HG02763 (cell line): Measurements from ENCODE around the gene SSH2.

Source experiments
- ATAC-seq: cut with Tn5 transposase; IDR thresholded peaks from one replicate; pipeline ENCODE4 v1.9.1; 2021; ENCODE audit warnings: mild to moderate bottlenecking, moderate library complexity; ENCODE audit not compliant: unreplicated experiment

SSH2 gene

GRCh38 chr17:29642171-29642611 is 287.8 kb downstream of the SSH2 start:
- ATAC-seq = no peak

DNA sequence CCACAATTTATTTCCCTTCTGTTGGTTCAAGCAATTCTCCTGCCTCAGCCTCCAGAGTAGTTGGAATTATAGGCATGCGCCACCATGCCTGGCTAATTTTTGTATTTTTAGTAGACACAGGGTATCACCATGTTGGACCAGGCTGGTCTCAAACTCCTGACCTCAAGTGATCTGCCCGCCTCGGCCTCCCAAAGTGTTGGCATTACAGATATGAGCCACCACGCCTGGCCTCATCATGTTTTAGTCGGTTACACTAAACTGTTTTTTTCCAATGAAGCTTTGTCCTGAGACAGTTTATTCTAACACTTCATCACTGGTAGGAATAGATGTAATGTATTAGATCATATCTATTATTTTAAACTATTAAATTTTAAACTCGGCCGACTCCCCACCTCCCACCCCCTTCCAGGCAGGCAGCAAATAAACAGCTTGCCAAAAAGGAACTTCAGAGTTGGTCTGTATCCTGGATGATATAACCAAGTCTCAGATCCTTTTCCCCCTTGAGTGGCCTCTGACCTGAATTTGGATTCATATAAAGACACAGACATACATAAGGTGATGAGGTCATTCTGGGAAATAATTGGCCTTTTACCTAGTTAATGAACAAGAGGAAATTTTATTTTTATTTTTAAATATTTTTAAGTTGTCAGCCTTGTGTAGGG is 288.9 kb downstream of the SSH2 start:
- ATAC-seq = no peak

- ATAC-seq = no peak
These were observed 289.6 kb downstream of the SSH2 start for GRCh38 chr17:29640413-29640812.

GRCh38 chr17:29633886-29634285 is 296.1 kb downstream of the SSH2 start:
- ATAC-seq = no peak

GRCh38 chr17:29630630-29631193 is 299.3 kb downstream of the SSH2 start:
- ATAC-seq = no peak

DNA sequence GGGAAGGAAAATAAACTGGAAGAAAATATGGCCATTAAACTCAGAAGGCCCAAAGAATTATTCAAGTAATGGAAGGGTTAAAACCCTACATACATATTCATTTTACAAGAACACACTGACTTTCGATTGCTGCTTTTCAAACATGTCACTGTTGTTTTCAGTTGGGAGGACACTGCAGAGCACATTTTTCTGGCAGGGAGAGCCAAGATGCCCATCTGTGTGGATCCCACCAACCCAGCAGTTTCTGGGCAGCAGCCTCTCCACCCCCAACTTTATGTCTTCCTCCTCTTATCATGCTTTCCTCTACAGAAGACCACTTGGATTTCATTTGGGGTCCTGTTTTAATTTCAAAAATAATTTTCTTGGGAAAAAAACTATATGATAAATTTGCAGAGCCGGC is 300.2 kb downstream of the SSH2 start:
- no peak for ATAC-seq

GRCh38 chr17:29628644-29629043 is 301.4 kb downstream of the SSH2 start:
- ATAC-seq = no peak

DNA sequence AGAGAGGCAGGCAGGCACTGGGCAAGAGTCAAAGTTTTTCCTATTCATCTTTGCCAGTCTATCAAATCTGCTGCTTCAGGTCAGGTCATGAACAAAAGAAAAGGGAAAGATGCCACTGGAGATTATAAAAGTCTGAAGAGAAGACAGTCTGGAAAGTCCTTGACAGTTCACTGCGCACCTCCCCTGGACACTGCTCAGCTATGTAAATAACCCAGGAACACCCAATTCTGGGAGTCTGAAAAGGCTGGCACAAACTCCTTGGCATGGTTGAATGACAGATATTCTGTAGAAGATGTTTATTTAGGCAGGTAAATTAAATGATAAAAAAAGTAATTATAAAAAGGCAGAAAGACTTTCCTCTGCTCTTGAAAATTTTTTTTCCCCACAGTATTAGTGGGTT is 302.1 kb downstream of the SSH2 start:
- ATAC-seq = no peak

DNA sequence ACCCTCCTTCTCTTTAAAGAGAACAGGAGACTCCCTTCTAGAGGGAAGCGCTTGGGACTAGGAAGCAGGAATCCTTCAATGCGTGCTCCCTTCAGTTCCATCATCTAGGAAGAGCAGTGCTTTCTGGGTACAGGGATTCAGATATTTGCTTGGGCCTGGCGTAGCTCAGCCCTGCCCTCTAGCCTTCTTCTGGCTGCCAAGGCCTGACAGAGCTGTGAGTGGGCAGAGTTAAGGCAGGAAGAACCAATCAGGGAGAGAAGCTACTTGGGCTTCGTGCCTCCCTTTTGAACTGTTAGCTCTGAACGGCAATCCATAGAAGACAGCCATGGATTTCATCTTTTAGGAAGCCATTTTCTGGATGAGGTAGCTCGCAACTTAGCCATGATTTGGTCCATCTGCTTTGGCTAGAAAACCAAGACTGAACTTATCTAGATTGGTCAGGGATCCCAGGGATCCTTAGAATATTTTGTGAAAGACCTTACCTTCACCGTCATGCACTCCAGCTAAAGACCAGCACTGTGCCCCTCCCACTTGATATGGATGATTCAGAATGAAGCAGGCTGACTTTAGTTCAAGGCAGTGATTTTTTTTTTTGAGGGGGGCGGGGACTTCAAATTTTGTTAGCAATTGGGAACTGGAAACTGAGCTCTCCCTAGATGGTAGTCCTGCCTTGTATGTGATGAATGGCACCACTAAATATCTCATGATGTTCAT is 304.8 kb downstream of the SSH2 start:
- ATAC-seq = no peak

DNA sequence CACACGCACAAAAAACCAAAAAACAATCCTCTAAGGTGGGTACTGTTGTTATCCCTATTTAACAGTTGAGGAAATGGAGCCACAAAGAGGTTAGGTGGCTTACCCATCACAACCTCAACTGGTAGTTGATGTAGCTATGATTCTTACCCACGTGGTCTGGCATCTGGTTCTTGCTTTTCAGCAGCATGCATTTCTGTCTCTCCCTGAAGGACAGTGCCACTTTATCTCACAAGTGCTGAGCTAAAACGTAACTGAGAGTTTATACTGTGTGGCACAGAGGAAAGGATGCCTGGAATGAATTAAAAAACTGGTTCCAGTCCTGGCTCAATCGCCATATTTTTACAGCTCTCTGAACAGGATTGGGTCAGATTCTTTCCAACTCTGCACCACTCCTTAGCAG is 305.4 kb downstream of the SSH2 start:
- no peak for ATAC-seq

DNA sequence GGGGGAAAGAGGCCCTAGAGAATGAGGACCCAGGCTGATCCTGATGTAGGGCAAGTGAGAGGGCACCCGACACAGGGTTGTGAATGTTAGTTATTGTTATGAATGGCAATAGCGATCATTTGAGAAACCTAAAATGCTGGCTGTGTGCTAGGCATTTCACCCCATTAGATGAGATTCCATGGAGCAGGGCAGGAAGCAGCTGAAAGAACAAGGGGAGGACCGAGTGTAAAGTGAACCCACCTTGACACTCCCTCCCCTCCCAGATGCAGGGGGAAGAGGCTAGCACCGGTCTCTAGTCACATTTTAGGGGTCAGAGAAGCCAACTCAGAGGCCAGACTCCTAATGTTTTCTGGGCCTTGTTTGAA is 306.8 kb downstream of the SSH2 start:
- no peak for ATAC-seq

DNA sequence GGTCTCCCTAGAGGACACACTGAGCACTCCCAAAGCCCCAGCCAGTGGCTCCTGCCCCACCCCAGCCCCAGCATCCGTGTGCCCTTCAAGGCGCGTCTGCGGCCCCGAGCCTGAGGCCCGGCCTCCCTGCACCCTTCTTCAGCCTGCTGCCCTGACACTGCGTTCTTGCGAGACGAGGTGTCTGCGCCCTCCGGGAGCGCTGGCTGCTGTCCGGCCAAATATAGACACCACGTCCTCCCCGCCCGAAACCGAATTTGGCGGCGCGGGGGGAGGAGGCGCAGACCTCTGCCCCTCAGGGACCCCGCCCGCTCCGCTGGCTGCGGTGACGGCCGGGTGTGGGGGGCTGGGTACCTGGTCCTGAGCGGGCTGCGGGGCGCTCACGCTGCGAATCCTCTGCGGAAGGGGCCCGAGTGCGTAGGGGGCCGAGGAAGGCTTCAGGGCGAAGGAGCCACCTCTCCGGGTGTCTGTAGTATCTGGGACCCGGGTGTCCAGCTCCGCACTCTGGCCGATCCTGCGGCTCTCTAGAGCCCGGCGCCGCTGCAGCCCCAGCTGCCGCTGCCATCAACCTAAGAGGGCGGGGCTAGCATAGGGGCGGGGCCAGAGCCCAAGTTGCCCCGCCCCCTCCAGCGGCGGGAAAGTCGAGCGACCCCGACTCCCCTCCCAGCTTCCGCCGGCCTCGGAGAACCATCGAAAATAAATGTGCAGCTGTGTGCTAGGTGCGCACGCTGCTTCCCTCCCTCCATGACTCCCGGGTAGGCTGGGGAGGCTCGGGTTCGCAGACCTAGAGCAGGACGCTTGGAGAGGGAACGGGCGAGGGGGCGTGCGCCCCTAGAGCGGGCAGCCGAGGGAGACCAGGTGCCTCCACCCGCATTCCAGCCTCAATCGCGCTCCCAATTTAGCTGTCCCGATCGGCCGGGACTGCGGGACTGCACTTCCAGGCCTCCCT is 307.4 kb downstream of the SSH2 start, which contains the start of gene CORO6:
TSS of gene CORO6 (minus strand) at position 576 of the 946 bp plus-strand sequence. CDS start 1,491 bp downstream, outside the sequence.
- no peak for ATAC-seq

GRCh38 chr17:29621751-29622194 is 308.3 kb downstream of the SSH2 start:
- ATAC-seq = no peak

- no peak for ATAC-seq
These were observed 309.1 kb downstream of the SSH2 start for GRCh38 chr17:29620779-29621500.

DNA sequence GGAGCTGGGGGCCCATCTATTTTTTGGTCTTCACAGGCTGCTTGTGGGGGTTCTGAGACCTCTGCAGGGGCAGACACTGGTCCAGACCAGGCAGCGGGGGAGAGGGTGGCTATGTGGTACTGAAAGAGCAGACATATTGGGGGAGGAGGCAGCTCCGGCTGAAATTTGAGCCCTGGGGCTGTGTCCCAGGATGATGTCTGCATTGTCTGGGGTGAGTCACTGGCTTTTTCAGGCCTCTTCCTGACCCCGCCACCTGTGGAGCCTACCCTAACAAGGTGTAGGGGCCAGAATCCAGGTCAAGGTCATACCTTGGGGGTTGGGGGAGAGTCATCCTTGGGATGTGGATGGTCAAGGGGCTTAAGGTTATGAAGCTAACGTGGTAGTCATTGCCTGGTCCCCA is 309.8 kb downstream of the SSH2 start:
- no peak for ATAC-seq

GRCh38 chr17:29619251-29619650 is 310.8 kb downstream of the SSH2 start:
- no peak for ATAC-seq

GRCh38 chr17:29618272-29619065 is 311.6 kb downstream of the SSH2 start:
- ATAC-seq = no peak

GRCh38 chr17:29617481-29618271 is 312.4 kb downstream of the SSH2 start:
- ATAC-seq = no peak

DNA sequence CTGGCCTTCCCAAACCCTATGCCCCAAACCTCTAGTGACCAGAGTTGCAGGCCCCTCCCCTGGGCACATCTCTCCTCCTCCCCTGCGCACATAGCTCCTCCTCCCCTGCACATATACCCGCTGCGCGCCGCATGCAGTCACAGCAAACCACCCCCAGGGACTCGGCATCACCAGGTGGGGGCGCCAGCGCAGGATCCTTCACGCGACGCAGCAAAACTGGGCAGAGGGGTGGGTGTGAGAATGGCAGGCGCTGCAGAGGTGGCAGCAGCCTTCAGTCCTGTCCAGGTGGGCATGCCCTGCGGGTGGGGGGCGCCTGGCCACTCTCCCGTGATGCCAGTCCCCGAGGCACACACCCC is 312.9 kb downstream of the SSH2 start:
- no peak for ATAC-seq
